ENCODE measurements around the gene PEBP1.

PEBP1 gene

DNA sequence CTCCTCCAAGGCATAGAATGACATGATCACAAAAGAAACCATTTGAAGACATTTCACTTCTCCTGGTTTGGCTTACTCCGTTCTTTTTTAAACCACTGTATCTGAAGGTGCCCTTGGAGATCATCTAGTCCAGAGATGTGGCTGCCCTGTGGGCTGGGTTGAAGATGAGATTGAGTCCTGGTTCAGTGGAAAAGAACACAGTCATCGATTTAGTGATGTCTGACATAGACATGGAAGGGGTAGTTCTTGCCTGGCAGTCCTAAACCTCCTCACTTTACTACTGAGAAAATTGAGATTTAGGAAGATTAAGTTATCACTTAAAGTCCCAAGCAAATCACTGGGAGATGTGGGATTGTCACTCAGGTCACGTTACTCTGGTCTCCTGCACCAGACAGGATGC, 34.9 kb upstream of the PEBP1 start:
- H3K4me3 ChIP-seq (ENCODE audit: low read depth, low read length): no peak overlapping the region
- TF ChIP-seq, protein P1, sequence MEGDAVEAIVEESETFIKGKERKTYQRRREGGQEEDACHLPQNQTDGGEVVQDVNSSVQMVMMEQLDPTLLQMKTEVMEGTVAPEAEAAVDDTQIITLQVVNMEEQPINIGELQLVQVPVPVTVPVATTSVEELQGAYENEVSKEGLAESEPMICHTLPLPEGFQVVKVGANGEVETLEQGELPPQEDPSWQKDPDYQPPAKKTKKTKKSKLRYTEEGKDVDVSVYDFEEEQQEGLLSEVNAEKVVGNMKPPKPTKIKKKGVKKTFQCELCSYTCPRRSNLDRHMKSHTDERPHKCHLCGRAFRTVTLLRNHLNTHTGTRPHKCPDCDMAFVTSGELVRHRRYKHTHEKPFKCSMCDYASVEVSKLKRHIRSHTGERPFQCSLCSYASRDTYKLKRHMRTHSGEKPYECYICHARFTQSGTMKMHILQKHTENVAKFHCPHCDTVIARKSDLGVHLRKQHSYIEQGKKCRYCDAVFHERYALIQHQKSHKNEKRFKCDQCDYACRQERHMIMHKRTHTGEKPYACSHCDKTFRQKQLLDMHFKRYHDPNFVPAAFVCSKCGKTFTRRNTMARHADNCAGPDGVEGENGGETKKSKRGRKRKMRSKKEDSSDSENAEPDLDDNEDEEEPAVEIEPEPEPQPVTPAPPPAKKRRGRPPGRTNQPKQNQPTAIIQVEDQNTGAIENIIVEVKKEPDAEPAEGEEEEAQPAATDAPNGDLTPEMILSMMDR (IDR thresholded peaks at IDR 0.05; ENCODE audit: low read depth, low read length): no peak
- TF ChIP-seq, protein P2, sequence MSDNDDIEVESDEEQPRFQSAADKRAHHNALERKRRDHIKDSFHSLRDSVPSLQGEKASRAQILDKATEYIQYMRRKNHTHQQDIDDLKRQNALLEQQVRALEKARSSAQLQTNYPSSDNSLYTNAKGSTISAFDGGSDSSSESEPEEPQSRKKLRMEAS (IDR thresholded peaks at IDR 0.05; ENCODE audit: low read depth, low read length): no peak
- no peak for DNase-seq (ENCODE audit: low read depth)

DNA sequence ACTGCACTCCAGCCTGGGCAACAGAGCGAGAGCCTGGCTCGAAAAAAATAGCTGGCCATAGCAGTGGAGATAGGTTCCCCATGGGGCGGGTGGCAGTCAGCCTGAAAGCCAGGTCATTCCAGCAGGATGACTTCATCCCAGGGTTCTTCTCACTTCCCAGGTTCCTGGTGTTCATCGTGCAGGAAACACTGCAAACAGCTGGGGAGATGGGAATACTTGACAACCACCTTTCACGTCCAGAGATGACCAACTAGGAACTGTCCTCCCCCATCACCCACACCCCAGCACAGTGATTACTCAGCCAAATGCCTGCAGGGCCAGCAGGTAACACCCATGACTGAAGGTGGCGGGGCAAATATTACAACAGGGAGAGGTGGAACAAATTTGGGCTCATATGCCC, 33.9 kb upstream of the PEBP1 start:
- TF ChIP-seq POLR2A (IDR thresholded peaks at IDR 0.05; ENCODE audit: extremely low read depth, insufficient read length) (no peak), MYC (IDR thresholded peaks at IDR 0.05; ENCODE audit: low read depth, low read length) (no peak)
- TF ChIP-seq, protein P2 (IDR thresholded peaks at IDR 0.05; ENCODE audit: low read depth, low read length): no peak
- TF ChIP-seq, protein P1 (IDR thresholded peaks at IDR 0.05; ENCODE audit: low read depth, low read length): no peak
- no peak for DNase-seq (ENCODE audit: low read depth)

DNA sequence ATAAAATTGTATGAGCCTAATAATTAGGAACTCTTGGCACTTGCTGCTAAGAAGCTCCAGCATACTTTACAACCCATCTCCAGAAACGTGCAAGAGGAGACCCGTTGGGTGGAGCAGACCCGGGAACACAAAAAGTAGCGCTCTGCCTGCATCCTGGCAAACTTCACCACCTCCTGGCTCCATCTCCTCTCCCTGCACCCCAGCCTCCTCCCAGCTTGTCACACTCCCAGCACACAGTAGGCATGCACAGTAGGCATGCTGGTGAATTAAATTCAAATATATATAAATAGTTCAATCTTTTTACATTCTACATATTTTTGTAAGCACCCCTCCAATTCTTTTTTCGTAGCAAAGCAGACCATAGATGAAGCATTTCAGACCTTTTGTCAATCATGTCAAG, 33.3 kb upstream of the PEBP1 start:
- no peak for TF ChIP-seq MYC (IDR thresholded peaks at IDR 0.05; ENCODE audit: low read depth, low read length)
- TF ChIP-seq POLR2A (IDR thresholded peaks at IDR 0.05; ENCODE audit: extremely low read depth, insufficient read length): no peak
- DNase-seq (ENCODE audit: low read depth): no peak
- no peak overlapping the region for H3K4me3 ChIP-seq (ENCODE audit: low read depth, low read length)

More for the DNA sequence above, 33.9 kb upstream of the PEBP1 start:
- no peak overlapping the region for H3K4me3 ChIP-seq (ENCODE audit: low read depth, low read length)

DNA sequence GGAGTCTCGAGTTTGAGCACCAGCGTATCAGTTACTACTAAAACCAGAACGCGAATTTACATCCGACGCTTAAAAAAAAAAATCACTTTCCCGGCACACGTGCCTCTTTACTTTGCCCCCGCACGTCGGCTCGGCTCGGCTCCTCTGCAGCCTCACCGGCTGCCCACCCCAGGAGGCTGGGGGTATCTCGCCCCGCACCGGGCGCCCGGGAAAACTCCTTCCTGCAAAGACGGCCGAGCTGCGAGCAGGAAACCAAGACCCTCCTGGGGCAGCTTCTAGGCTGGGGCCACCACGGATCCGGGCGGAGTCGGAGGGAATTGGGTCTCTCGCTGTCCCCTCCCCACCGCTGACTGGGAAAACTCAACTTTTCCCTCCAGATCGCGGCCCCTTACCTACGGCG, 32.7 kb upstream of the PEBP1 start:
- TF ChIP-seq POLR2A (IDR thresholded peaks at IDR 0.05; ENCODE audit: extremely low read depth, insufficient read length): no peak
- TF ChIP-seq, protein P2 (IDR thresholded peaks at IDR 0.05; ENCODE audit: low read depth, low read length): peak; percentile 73; the same call in 1 of the 2 replicates
- no peak for TF ChIP-seq MYC (IDR thresholded peaks at IDR 0.05; ENCODE audit: low read depth, low read length)
- DNase-seq (ENCODE audit: low read depth): peak; percentile 46
- H3K4me3 ChIP-seq (ENCODE audit: low read depth, low read length): peak overlapping the region; percentile 67

DNA sequence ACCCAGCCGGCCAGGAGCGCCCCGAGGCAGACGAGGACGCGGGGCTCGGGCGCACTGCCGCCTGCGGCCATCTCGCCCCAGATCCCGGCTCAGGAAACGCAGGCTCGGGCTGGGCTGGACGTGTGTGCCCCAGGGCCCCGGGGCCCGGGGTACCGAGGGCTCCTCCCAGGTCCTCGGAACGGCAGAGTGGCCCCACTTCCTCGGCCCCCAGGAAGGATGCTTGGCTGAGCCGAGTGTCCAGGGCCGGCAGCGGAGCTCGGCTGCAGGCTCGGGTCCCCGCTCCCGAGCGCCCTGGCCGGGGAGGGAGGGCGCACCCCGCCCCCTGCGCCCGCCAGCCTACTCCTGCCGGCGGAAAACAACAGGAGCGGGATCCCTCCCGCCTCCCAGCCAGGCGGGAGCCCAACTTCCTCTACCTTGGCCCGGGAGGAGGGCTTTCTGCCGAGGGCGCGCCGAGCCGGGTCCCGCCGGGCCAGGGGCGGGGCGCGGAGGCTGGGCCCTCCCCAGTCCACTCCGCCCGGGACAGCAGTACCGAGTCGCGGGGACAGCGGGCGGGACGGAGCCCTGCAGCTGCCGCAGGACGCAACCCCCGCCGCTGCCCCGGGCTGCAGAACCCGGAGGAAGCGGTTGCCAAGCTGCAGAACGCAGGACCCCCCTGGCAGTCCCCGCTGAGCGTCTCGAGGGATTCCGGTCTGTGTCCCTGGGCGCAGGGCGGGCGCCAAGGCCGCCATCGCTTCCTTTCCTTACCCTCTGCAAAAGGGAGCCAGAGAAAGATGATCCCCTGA, 32.1 kb upstream of the PEBP1 start, which contains the start of gene VSIG10:
VSIG10 (minus strand) TSS at position 411 of the 782 bp plus-strand sequence; CDS start at position 71, 340 bp downstream.
- TF ChIP-seq, protein P1 (IDR thresholded peaks at IDR 0.05; ENCODE audit: low read depth, low read length): no peak
- TF ChIP-seq POLR2A (IDR thresholded peaks at IDR 0.05; ENCODE audit: extremely low read depth, insufficient read length) (peak; percentile 22), MYC (IDR thresholded peaks at IDR 0.05; ENCODE audit: low read depth, low read length) (no peak)
- TF ChIP-seq, protein P2 (IDR thresholded peaks at IDR 0.05; ENCODE audit: low read depth, low read length): 0 out of 2 replicates have a peak, but pooled peaks have one; percentile 3

DNA sequence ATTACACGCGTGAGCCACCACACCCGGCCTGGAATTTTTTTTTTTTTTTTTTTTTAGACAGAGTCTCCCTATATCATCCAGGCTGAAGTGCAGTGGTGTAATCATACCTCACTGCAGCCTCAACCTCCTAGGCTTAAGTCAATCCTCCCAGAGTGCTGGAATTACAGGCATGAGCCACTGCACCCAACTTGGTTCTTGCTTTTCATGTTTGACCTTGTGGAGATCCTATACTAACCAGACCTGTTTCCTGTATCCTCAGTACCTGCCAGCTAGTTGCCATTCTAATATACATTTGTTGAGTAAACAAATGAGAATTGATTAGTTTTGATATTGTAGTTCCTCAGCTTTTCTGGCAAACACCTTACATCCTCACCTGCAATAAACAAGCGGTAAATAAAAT, 28.9 kb upstream of the PEBP1 start:
- TF ChIP-seq, protein P2 (IDR thresholded peaks at IDR 0.05; ENCODE audit: low read depth, low read length): no peak
- TF ChIP-seq, protein P1 (IDR thresholded peaks at IDR 0.05; ENCODE audit: low read depth, low read length): no peak
- TF ChIP-seq POLR2A (IDR thresholded peaks at IDR 0.05; ENCODE audit: extremely low read depth, insufficient read length) (no peak), MYC (IDR thresholded peaks at IDR 0.05; ENCODE audit: low read depth, low read length) (no peak)
- no peak for DNase-seq (ENCODE audit: low read depth)
- H3K4me3 ChIP-seq (ENCODE audit: low read depth, low read length): no peak overlapping the region

More for the DNA sequence above, 32.1 kb upstream of the PEBP1 start, which contains the start of gene VSIG10:
- H3K4me3 ChIP-seq (ENCODE audit: low read depth, low read length): peak within 1 kb of the TSS; percentile 67
- DNase-seq (ENCODE audit: low read depth): peak; percentile 80
